ENCODE measurements around the gene SLC24A3. TPM values are rescaled to one million over a fixed set of nuclear protein-coding genes. Genes with fewer than 3 reads are reported as not detected.

SLC24A3 gene
- total RNA-seq, 1 donor from 2014 or later, result 16.9 TPM

GRCh38 chr20:19380211-19380610 lies 167.8 kb downstream of the SLC24A3 start:
- DNase-seq (ENCODE audit: low spot score), result no peak

DNA sequence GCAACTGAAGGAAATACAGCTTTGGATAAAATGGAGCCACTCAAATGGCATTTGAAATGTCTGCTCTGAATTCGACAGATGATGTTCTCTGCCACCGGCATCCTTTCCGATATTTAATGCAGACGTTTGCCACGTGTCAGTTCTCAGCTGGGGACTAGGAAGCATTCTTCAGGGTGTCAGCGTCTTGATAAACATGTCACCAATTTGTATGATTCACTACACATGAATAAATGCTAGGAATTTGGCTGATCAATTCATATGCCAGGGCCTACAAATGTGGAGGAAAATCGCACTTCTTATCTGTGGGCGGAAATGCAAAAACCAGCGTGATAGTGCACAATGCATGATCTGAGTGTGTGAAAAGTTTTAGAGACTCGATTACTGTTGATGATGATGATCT lies 169.5 kb downstream of the SLC24A3 start:
- DNase-seq (ENCODE audit: low spot score), result no peak

DNA sequence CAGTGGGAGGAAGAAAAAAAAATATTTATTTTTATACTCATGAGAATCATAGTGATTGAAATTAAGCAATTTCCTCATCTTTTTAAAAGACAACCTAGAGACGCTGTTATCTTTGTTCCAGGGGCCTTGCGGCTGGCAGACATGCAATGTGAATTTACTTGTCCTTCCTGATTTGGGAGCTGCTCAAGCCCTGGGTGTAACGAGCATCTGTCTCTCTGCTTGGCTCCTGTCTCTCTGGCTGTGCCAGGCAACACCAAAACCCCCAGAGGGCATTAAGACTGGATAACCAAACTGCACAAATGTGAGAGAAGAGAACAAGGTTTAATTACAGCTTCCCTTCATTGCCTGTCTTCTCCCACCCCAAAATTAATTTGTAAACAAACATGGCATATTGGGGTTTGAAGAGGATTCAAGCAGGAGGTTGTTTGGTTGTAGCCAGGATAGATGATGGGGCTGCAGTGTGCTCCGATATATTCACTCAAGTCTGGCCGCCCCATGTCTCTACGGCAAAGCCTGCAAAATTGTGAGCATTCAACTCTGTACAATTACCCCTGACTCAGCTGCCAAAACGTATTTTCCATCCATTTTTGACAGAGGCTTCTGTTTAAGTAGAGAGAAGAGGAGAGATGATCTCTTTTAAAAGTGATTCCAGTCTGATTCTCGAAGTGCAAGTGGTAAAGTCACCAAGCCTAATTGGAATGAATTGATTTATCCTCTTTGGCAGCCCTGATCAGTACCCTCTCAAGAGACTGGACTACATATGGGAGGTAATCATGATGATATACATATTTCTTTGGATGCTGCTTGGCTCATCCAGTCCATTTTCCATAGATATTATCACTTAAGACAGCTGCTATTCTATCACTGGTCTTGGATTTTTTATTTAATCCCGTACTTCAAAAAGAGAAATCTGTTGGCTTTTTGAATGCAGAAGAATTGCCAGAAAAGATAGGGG lies 170.2 kb downstream of the SLC24A3 start:
- no peak for DNase-seq (ENCODE audit: low spot score)

DNA sequence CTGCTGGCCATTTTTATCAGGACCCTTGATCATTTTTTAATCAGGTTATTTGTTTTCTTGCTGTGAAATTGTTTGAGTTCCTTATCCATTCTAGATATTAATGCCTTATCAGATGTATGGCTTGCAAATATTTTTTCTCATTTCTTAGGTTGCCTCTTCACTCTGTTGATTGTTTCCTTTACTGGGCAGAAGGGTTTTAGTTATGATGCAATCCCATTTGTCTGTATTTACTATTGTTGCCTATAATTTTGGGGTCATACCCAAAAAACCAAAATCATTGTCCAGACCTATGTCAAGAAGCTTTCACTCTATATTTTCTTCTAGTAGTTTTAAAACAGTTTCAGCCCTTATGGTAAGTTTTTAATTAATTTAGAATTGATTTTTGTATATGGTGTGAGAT lies 172.5 kb downstream of the SLC24A3 start:
- no peak for DNase-seq (ENCODE audit: low spot score)

DNA sequence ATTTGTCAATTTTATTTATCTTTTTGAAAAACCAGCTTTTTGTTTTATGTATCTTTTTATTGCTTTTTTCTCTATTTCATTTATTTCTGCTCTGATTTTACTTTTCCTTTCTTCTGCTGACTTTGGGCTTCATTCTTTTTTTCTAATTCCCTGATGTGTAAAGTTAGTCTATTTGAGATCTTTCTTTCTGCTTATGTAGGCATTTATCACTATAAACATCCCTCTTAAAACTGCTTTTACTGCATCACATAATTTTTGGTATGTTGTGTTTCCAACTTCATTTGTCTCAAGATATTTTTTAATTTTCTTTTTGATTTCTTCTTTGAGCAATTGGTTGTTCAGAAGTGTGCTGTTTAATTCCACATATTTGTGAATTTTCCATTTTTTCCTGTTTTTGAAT lies 174.8 kb downstream of the SLC24A3 start:
- DNase-seq (ENCODE audit: low spot score), result no peak

DNA sequence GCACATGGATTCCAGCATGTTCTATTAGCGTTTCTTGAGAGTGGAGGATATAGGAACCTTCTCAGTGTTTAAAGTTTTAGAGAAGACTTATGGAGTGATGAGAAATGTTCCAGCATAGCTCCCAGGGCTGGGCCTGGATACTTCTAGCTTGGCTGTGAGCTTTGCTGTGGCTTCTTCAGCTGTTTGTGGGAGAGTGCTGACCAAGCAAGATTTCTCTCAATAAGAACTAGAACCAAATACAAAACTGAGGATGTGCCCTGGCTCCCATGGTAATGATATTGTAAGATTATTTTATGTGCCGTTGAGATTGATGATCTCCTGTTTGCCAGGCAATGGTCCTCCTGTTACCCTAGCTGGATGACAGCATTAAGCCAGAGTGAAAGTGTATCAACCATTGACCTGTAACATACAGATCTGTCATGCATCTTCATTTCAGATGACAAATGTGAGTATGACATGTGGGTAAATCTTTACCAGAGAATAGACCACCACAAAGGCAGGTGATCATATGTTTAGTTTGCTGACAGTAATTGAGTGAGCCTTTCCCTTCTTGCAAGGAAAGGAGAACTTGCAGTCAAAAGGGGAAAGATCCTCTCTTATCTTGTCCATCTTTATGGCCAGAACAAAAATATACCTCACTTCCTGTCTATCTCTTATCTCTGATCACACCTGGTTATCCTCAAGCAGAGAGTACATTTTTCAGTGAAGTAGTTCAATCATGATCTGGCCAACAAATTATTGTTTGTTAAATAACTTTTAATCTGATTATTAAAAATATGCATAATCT lies 180.1 kb downstream of the SLC24A3 start:
- no peak for DNase-seq (ENCODE audit: low spot score)

GRCh38 chr20:19396460-19397081 lies 184.1 kb downstream of the SLC24A3 start:
- DNase-seq (ENCODE audit: low spot score), result no peak

DNA sequence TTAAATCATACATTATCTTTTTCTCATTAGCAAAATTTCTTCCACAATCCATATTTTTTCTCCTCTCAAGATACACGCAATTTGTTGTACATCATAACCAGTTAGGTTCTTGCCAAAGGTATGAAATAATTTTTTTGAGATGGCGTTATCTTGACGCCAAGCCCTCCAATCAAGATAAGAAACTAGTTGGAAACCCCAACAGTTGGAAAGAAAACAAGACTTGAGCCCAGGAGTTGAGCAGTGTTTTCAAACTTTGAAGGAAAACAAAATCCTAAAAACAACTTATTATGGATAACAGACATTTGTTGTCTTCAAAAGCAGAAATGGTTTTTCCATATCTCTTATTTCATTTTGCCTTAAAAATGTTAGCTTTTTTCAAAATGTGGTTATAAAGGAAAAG lies 184.8 kb downstream of the SLC24A3 start:
- DNase-seq (ENCODE audit: low spot score), result no peak

DNA sequence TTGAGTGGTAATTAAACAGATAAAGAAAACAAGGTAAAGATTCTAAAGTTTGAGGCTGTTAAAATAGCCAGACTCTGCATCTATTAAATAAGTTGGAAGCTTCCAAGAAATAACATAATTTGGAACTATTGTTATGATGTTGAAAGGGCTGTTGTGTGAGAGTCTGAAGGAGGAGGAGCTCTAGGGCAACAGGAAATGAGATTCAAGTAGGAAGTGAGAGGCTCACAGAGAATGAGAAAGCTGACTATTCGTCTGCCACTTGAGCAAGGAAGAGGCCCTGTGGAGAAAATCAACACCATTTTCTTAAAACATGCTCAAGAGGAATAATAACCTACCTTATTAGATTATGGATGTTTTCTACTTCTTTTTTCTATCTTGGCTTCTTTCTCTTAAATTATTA lies 185.2 kb downstream of the SLC24A3 start:
- DNase-seq (ENCODE audit: low spot score), result no peak

DNA sequence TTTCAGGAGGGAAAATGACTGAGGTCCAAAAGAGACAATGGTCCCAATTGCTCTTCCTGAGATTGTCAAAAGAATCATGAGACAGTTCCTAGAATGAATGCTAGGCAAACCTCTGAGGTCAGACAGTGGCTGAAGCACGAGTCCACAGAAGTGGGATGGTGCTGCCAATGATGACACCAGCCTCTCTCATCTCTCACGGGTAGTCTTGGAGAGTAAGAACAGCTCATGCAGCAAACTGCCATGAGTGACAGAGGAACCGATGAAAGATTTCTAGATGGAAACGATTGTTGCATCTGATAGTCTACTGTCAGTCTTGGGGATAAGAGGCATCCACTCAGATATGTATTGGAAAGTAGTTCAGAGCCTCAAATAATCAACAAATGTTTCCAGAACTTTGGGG lies 188.7 kb downstream of the SLC24A3 start:
- no peak for DNase-seq (ENCODE audit: low spot score)

- no peak for DNase-seq (ENCODE audit: low spot score)
Observed at GRCh38 chr20:19403549-19403948, 191.1 kb downstream of the SLC24A3 start.

GRCh38 chr20:19404826-19405225 lies 192.4 kb downstream of the SLC24A3 start:
- no peak for DNase-seq (ENCODE audit: low spot score)

DNA sequence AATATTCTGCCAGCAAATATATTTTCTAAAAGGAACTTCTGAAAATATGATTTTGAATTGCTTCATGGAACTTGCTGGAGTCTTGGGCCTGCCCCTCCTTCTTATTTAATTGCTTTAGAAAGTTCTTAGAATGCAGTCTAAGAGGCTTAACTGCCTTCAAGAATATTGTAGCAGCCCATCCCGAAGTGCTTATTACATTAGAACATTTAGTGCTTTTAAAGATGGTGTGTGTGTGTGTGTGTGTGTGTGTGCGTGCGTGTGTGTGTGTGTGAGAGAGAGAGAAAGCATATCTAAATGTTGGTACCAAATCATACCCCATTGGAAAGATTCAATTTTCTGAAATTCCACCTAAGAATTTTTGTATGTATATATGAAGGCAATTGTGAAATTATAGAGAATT lies 193.5 kb downstream of the SLC24A3 start:
- DNase-seq (ENCODE audit: low spot score), result no peak

DNA sequence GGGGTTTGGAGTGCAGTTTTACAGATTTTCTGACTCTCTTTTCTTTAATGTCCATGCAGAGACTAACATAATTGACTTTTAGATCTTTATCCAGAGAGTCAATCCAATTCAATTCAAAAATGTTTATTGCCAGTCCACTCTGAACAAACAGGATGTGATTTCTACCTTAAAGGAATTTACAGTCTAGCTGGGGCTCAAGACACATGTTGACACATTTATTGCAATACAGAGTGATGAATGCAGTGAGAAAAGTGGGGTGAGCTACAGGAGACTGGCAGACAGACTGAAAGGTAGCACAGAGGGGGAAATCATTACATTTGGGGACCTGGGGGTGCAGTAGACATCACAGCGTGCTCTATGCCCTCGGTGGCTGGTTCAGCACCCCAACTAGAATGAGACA lies 193.9 kb downstream of the SLC24A3 start:
- no peak for DNase-seq (ENCODE audit: low spot score)

GRCh38 chr20:19407196-19407595 lies 194.8 kb downstream of the SLC24A3 start:
- no peak for DNase-seq (ENCODE audit: low spot score)

DNA sequence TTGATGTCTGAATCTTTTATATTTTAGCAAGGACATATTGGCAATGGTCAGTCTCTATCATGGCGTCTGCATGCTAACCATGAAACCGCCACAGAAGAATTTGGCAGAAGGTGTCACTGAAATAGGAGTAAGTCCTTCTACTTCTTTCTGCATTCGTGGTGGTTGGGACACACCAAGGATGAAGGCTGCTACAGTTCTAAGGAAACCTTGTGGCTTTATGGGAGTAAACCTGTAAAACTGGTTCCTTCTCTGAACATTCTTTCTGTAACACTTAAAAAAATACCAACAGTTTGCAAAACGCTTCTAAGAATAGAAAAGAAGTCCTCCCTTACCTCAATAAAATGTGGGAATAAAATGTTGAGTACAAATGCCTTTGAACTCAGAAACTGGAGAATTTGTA lies 195.3 kb downstream of the SLC24A3 start:
- no peak for DNase-seq (ENCODE audit: low spot score)

- DNase-seq (ENCODE audit: low spot score), result no peak
Observed at GRCh38 chr20:19408971-19409370, 196.5 kb downstream of the SLC24A3 start.

- no peak for DNase-seq (ENCODE audit: low spot score)
Observed at GRCh38 chr20:19411811-19412210, 199.4 kb downstream of the SLC24A3 start.

GRCh38 chr20:19412254-19412653 lies 199.8 kb downstream of the SLC24A3 start:
- DNase-seq (ENCODE audit: low spot score), result no peak

- no peak for DNase-seq (ENCODE audit: low spot score)
Observed at GRCh38 chr20:19414600-19414999, 202.2 kb downstream of the SLC24A3 start.

DNA sequence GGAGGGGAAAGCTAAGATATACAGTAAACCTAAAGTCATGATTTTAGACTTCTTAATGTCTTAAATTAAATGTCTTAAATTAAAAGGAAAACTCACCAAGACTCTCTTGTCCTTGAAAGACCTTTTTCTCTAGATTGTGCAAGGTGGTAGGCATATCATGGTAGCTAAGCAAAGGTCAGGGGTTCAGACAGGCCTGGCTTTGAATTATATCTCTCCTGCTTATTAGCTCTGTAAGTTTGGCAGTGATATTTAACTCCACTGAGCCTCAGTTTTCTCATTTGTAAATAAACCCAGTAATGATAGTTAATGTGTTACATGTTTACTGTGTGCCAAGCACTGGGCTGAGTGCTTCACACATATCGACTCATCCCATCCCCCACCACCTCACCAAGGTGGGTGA lies 203.3 kb downstream of the SLC24A3 start:
- no peak for DNase-seq (ENCODE audit: low spot score)

- no peak for DNase-seq (ENCODE audit: low spot score)
Observed at GRCh38 chr20:19416627-19417026, 204.2 kb downstream of the SLC24A3 start.

All from mesenteric fat pad (tissue), 1 donor.